NCI-H2196 treated with DMSO at 0.1 percent for 48 hours (cell line): ENCODE measurements around the gene DENND6B.
"Not testable (repeated sequence)": the region's sequence is repeated elsewhere in the genome, so short reads cannot be mapped to it uniquely, and the experiment has no call there.

ENCODE experiments used
- DNase-seq: peaks from one replicate; lab custom pipeline; 2025; ENCODE audit not compliant: unreplicated experiment; lab: John Stamatoyannopoulos, UW

The DENND6B gene

GRCh38 chr22:50339945-50340879, 13.4 kb upstream of the DENND6B start:
- DNase-seq, result no peak

- DNase-seq, result no peak
Observed at GRCh38 chr22:50338860-50339462, 12.1 kb upstream of the DENND6B start.

DNA sequence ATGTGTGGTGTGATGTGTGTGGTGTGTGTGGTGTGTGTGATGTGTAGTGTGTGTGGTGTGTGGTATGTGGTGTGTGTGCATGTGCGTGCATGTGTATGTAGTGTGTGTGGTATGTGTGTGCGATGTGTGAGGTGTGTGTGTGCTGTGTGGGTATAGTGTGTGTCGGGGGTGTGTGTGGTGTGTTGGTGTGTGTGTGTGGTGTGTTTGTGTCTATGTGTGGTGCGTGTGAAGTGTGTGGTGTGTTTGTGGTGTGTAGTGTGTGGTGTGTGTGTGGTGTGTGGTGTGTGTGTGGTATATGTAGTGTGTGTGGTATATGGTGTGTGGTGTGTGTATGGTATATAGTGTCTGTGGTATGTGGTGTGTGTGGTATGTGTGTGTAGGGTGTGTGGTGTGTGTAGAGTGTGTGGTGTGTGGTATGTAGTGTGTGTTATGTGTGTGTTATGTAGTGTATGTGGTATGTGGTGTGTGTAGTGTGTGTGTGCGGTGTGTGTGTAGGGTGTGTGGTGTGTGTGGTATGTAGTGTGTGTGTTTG, 11.3 kb upstream of the DENND6B start:
- no peak for DNase-seq

DNA sequence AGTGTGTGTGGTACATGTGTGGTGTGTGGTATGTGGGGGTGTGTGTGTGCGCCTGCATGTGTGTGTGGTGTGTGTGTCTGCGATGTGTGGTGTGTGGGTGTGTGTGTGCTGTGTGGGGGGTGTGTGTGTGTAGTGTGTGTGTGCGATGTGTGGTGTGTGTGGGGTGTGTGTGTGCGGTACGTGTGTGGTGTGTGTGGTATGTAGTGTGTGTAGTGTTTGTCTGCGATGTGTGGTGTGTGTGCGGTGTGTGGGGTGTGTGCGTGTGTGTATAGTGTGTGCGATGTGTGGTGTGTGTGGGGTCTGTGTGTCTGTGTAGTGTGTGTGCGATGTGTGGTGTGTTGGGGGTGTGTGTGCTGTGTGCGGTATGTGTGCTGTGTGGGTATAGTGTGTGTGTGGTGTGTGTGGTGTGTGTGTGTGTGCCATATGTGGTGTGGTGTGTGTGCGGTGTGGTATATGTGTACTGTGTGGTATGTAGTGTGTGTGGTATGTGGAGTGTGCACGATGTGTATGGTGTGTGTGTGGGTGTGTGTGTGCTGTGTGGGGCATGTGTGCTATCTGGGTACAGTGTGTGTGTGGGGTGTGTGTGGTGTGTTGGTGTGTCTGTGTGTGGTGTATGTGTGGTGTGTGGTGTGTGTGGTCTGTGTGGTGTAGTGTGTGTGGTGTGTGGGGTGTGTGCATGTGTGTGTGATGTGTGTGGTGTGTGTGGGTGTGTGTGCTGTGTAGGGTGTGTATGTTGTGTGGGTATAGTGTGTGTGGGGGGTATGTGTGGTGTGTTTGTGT, 10.6 kb upstream of the DENND6B start:
- no peak for DNase-seq

DNA sequence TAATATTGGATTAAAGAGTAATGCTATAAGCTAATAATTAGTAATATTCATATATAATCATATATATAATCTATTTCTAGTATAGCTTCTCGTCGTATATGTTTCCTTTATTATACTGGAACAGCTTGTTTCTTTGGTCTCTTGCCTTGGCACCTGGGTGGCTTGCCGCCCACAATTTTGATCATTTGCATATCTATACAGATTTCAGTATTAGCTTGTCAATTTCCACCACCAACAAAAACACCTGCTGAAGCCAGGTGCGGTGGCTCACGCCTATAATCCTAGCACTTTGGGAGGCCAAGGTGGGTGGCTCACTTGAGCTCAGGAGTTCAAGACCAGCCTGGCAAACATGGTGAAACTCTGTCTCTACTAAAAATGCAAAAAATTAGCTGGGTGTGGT, 7.6 kb upstream of the DENND6B start:
- not testable (repeated sequence) for DNase-seq

DNA sequence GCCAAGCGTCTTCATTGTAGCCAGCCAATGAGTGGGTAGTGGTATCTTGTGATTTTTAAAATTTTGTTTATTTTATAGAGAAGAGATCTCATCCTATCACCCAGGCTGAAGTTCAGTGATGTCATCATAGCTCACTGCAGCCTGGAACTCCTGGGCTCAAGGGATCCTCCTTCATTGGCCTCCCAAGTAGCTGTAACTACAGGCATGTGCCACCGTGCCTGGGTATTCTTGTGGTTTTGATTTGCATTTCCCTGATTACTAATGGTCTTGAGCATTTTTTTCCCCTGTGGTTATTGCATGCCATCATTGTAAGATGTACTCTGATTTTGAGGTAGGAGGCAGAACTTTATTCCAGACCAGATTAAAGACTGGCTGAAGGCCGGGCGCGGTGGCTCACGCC, 2.4 kb upstream of the DENND6B start:
- DNase-seq, result no peak

DNA sequence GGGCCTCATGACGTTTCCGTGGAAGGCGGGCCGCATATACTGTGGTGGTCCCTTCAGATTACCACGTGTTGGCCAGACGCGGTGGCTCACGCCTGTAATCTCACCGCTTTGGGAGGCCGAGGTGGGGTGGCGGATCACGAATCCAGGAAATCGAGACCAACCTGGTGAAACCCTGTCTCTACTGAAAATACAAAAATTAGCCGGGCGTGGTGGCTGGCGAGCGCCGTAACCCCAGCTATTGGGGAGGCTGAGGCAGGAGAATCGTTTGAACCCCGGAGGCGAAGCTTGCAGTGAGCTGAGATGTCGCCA, 853 bp upstream of the DENND6B start:
- DNase-seq, result no peak

DNA sequence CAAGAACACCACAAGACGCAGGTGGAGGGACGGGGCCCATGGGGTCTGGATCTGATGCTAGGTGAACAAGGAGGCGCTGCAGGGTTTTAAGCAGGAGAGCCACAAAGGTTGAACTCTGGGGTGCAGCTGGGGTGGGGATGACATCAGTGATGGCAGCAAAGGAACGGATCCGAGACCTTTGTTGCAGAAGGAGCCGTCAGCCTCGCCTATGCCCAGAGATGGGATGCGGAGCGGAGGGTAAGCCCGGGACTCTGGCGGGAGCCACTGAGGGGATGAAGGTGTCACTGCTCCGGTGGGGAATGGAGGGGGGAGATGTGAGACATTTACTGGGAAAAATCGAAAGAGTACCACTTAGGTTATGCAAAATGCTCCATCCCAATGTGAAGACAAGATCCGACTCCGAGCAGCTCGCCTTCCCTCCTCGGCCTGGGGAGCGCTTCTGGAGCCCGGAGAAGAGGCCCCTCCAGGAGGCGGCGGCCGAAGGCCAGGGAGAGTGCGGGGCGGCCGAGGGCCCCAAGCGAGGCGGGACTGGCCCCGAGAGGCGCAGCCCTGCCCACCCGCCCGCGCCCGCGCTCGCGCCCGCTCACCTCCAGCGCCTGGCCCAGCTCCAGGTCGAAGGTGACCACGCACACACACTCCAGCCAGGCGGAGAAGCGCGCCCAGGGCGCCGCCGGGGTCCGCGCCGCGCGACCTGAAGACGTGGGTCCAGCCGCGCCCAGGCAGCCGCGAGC, 422 bp downstream of the DENND6B start:
- no peak for DNase-seq

DNA sequence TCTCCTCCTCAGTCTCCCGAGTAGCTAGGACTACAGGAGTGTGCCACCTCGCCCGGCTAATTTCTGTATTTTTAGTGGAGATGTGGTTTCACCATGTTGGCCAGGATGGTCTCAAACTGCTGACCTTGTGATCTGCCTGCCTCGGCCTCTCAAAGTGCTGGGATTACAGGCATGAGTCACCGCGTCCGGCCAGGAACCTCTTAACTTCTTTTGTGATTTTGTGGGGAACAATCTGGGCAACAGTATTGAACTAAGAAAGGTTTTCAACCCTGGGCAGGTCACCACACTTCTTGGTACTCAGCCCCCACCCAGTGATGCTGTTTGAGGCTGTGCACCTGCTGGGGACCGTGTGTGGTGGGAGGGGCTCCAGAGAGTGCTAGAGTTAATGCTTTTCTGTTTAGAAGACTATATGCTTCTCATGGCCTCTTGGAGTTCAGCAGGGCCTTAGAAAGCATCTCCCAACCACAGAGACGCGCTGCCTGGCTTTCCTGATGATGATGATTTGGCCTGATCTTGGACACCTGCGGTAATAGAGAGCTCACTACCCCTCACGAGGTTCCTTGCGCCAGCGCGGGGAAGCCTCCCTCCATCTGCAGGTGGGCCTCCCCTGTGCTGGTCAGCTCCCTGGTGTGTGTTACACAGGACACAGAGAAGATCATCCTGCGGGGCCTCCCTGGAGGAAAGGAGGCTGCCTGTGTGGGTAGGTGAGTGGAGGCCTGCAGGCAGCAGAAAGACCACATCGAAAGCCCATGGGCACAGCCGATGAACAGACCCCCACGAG, 1.2 kb downstream of the DENND6B start:
- no peak for DNase-seq

GRCh38 chr22:50323900-50324299, 2.9 kb downstream of the DENND6B start:
- no peak for DNase-seq

DNA sequence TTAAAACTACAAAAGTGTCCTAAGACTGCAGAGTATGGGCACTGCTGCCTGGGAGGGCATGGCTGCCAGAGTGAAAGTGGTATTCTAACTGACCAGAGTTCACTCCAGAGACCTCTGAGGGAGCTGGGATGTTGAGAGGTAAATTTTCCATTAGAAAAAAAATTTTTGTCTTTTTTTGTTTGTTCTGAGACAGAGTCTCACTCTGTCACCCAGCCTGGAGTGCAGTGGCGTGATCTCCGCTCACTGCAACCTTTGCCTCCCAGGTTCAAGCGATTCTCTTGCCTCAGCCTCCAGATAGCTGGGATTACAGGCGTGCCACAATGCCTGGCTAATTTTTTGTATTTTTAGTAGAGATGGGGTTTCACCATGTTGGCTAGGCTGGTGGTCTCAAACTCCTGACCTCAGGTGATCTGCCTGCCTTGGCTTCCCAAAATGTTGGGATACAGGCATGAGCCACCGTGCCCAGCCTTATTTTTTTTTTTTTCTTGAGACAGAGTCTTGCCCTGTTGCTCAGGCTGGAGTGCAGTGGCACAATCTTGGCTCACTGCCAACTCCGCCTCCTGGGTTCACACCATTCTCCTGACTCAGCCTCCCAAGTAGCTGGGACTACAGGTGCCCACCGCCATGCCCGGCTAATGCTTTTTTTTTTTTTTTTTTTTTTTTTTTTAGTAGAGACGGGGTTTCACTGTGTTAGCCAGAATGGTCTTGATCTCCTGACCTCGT, 4.3 kb downstream of the DENND6B start:
- DNase-seq, result not testable (repeated sequence)

GRCh38 chr22:50320671-50321325, 6.0 kb downstream of the DENND6B start:
- DNase-seq, result no peak

DNA sequence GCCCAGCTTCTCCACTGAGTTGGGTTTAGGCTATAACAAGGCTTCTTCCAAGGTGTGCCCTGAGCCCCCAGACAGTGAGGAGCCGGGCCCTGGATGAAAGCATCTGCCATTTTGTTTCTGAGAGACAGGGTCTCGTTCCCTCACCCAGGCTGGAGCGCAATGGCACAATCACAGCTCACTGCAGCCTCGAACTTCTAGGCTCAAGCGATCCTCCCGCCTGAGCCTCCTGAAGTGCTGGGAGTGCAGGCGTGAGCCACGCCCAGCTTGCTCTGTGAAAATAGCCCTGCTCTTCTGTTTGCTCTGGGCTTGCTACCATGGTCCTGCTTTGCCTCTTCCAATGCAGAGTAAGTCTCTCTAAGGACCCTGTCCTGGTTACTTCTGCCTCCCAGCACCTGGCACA, 6.7 kb downstream of the DENND6B start:
- no peak for DNase-seq

DNA sequence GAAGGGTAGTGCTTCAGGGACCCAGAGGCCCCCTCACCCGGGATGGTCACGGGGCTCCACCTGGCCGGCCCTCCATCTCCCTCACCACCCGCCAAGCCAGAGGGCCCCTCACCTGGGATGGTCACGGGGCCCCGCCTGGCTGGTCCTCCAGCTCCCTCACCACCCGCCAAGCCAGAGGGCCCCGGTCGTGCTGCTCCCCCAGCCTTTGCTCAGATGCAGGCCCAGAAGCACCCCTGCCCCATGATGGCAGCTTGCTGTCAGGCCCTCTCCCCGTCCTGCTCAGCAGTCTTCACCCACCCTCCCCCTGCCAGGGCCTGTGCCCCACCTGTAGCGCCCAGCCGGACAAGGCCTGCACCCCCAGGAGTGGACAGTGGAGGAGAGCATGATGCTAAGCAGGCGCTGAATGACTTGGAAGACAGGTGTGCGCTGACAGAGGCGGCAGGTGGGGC, 7.3 kb downstream of the DENND6B start:
- no peak for DNase-seq

DNA sequence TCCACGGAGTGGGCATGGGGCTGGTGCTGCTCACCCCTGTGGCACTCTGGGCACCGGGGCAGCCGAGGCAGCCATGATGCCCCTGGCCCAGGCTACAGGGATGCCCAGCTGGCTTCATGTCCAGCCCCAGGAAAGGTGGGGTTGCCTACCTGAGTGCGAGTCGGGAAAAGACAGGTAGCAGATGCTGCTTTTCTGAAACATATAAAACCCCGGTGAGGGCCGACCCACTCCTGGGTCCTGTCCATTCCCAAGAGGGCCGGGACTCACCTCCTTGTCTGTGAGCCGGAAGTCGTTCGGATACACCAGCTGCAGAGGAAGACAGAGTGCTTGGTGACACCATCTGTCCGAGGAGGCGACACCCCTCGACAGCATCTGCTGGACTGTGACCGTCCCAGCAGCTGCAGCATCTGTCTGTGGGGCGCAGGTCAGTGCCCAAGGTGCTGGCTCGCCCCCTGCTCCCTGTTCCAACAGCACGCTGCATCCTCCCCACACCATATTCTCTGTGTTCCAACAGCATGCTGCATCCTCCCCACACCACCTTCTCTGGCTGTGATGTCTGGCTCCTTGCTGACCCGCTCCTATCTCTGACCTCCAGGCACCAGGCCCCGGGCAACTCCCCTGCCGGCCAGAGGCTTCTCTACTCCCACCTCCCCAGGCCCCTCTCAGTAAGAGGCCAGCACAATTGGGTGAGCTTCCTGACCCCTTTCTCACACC, 8.0 kb downstream of the DENND6B start:
- DNase-seq, result no peak

GRCh38 chr22:50318356-50318697, 8.5 kb downstream of the DENND6B start:
- no peak for DNase-seq

DNA sequence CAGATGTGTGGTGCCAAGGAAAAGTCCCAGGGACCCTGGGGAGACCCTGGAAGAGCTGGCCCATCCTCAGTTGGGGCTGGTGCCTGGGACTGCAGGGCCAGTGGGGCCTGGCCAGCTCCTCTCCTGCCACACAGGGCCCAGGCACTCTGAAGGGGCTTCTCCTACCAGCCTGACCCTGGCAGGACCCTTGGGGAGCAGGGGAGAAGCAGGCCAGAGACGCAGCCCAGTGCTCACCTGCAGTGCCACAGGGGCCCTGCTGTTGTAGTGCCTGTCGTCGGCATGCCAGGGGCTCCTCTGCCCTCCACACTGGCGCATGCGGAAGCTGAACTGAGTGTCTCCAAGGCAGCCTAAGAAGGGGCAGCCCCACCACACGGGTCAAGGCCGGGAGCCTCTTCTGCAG, 9.1 kb downstream of the DENND6B start:
- no peak for DNase-seq

DNA sequence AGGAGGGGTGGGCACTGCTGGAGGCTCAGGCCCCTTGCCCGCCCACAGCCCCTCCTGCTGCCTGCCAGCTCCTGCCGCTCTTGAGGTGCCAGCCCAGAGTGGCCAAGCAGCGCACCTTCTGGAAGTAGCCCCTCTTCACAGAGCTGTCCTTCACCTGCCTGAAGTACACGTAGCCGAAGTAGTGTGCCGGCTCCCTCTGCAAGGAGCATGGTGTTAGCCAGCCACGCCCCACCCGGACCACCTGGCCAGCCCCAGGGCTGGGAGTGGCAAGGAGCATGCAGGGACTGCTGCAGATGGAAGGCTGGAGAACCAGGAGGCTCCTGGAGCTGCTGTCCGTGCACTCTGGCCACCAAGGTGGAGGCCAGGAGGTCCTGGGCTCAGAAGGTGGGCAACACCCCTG, 9.6 kb downstream of the DENND6B start:
- no peak for DNase-seq
